ENCODE results near the gene STAT6. TPM values are rescaled to one million over a fixed set of nuclear protein-coding genes. Genes with fewer than 3 reads are reported as not detected.
A peak's percentile ranks its signal among the peaks of the same experiment; 100 is the strongest.

STAT6 gene
- total and polyA plus RNA-seq, 2 of the 8 experiments (the other 6 are each of a cell fraction or from before 2014, with no cell fraction given), result 32.9 to 38.7 TPM

DNA sequence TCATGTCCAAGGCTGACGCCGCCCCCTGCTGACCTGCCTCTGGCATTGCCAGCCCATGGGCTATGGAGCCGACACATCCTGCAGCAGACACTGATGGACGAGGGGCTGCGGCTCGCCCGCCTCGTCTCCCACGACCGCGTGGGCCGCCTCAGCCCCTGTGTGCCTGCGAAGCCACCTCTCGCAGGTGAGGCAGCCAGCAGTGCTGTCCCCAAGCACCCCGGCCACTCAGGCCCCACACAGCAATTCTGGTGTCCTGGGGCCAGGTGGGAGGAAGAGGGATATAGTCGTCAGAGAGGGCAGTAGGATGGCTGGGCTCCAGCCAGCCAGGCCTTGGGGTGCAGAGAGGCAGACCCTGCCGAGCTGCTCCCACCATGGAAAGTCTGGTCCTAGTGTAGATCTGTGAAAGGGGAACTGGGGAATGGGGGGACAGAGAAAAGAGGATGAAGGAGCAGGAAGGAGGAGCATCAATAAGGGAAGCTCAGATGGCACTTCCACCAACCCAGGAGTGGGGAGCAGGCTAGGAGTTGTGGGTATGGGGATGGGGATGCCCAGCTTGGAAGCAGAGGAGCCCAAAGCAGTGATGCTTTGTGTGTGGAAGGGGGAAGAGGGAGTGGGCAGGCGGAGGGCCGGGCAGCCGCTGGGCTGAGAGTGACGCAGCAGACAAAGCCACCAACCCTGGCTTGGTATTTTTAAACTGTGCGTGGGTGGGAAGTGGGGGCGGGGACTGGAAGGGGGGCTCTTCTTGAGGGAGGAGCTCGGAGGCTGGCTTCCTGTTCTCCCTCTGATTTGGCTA is 17.6 kb downstream of the STAT6 start:
- peak overlapping the region; percentile 32; the same call in 1 of the 2 replicates for H2BK20ac ChIP-seq (ENCODE audit: low read length)
- POLR2A ChIA-PET (ENCODE audit: partially characterized antibody), result interaction anchor here (0.6 to 16.5 kb wide), 15 partner anchors 14 to 366 kb away, joined by 3 to 352 read pairs (median 4); partner anchors contain the start of genes GLI1, LRP1, NEMP1 and SHMT2
- DNase-seq (ENCODE audit: low read depth in 1 of 2, low spot score in 2 of 2) (peak in 1 of 2 experiments; percentile 90), FAIRE-seq (no peak)
- H3K79me1 ChIP-seq (ENCODE audit: low read depth, low read length), result peaks cover 4% of the 10 kb centered on the region
- H3K9me3 ChIP-seq (ENCODE audit: insufficient read depth in 2 of 2, low read depth in 1 of 2, low read length in 1 of 2), result no peaks in the 10 kb centered on the region
- H3K23ac ChIP-seq (ENCODE audit: insufficient read length), result no peak overlapping the region
- H3K56ac ChIP-seq (replicated peaks; ENCODE audit: insufficient read length, low read depth, low read length), result peak overlapping the region; percentile 32
- H3K18ac ChIP-seq (ENCODE audit: extremely low read depth, low read length), result peak overlapping the region; percentile 32; the same call in 1 of the 2 replicates
- peak overlapping the region; percentile 98 for H3K4ac ChIP-seq (replicated peaks; ENCODE audit: insufficient read length, low read depth, low read length)
- CTCF ChIA-PET (ENCODE audit: partially characterized antibody), result interaction anchor here (0.7 to 14.0 kb wide), 25 partner anchors 10 to 184 kb away, joined by 3 to 325 read pairs (median 5); partner anchors contain the start of genes LRP1, NEMP1, STAT6 and TAC3
- H2BK12ac ChIP-seq (ENCODE audit: low read depth, low read length), result peak overlapping the region; percentile 71
- H3K27ac ChIP-seq (ENCODE audit: low read depth, low read length), result peak overlapping the region; percentile 48; the same call in 1 of the 2 replicates
- H3K23me2 ChIP-seq (ENCODE audit: low read depth, low read length), result peaks cover 7% of the 10 kb centered on the region; the same call in 1 of the 2 replicates
- H3K27me3 ChIP-seq (replicated peaks in 1 of 4; ENCODE audit: control insufficient read depth in 3 of 4, extremely low read depth in 1 of 4, insufficient read depth in 3 of 4, low read length in 3 of 4), result no peaks in the 10 kb centered on the region
- H4K20me1 ChIP-seq (replicated peaks in 1 of 2; ENCODE audit: control insufficient read depth in 1 of 2, insufficient read depth in 2 of 2, low read length in 2 of 2), result peaks cover 4 to 11% of the 10 kb centered on the region in 2 experiments
- peak overlapping the region; percentile 80 for H4K5ac ChIP-seq (ENCODE audit: insufficient read length, low read depth, low read length)
- H4K91ac ChIP-seq (replicated peaks; ENCODE audit: insufficient read length, low read length), result peak overlapping the region; percentile 52
- H3K14ac ChIP-seq (ENCODE audit: insufficient read length), result no peak overlapping the region
- H3K36me3 ChIP-seq (ENCODE audit: control insufficient read depth in 2 of 4, insufficient read depth in 4 of 4, low read length in 3 of 4), result peaks cover 9 to 32% (median 18%) of the 10 kb centered on the region in 4 experiments
- 73% methylated on average over 21 of the region's 24 CpGs; no CpG with 5 or more reads in 1 of the 2 experiments for WGBS, 2 experiments (ENCODE audit: extremely low coverage in 1 of 2, insufficient coverage in 1 of 2, insufficient read length in 1 of 2, insufficient replicate concordance in 2 of 2, low coverage in 1 of 2, low lambda C conversion rate in 2 of 2, missing lambda C conversion rate in 1 of 2)
- H2AK5ac ChIP-seq (ENCODE audit: low read depth, low read length), result 0 out of 2 replicates have a peak overlapping the region, but pooled peaks have one; percentile 5
- H3K4me3 ChIP-seq (ENCODE audit: extremely low read depth in 1 of 4, insufficient read depth in 2 of 4, low read depth in 3 of 4, low read length in 4 of 4), result 0 out of 8 replicates have a peak overlapping the region, but pooled peaks of 1 of the 4 experiments have one; percentile 25
- H3K4me2 ChIP-seq (ENCODE audit: insufficient read depth in 1 of 2, low read depth in 2 of 2, low read length in 2 of 2), result peak overlapping the region; percentile 32 to 64; a peak in 2 of 4 replicates
- peak overlapping the region; percentile 12; the same call in 1 of the 2 replicates for H2BK15ac ChIP-seq (ENCODE audit: low read length)
- peak overlapping the region; percentile 38 for H2BK120ac ChIP-seq (replicated peaks; ENCODE audit: low read depth, low read length)
- peaks cover 0 to 28% (median 20%) of the 10 kb centered on the region in 4 experiments; a peak in 6 of 7 replicates for H3K4me1 ChIP-seq (replicated peaks in 1 of 4; ENCODE audit: control insufficient read depth in 3 of 4, insufficient read depth in 4 of 4, low read length in 3 of 4)
- no peak overlapping the region for H2AFZ ChIP-seq (ENCODE audit: low read length)
- peak overlapping the region; percentile 92; the same call in 1 of the 2 replicates for H4K8ac ChIP-seq (ENCODE audit: extremely low read depth, insufficient read depth, low read length)
- H3K79me2 ChIP-seq (ENCODE audit: control insufficient read depth in 1 of 2, insufficient read depth in 2 of 2, low read length in 2 of 2), result peaks cover 0 to 18% of the 10 kb centered on the region in 2 experiments; a peak in 1 of 4 replicates
- H3K9ac ChIP-seq (replicated peaks in 1 of 4; ENCODE audit: extremely low read depth in 1 of 4, low read depth in 3 of 4, low read length in 3 of 4), result no peak overlapping the region
- H2BK5ac ChIP-seq (ENCODE audit: low read depth, low read length), result peak overlapping the region; percentile 47; the same call in 1 of the 2 replicates
- peak; percentile 55; the same call in 1 of the 2 replicates for TF ChIP-seq MAX (IDR thresholded peaks at IDR 0.05)
- TF ChIP-seq RAD21 (IDR thresholded peaks at IDR 0.05 in 1 of 2, conservative IDR thresholded peaks at IDR 0.05 in 1 of 2; ENCODE audit: low read depth in 2 of 2, low read length in 2 of 2), result peak; percentile 81 to 87
- no peak for TF ChIP-seq TEAD4 (IDR thresholded peaks at IDR 0.05; ENCODE audit: low read depth, low read length)
- TF ChIP-seq TAF1 (IDR thresholded peaks at IDR 0.05; ENCODE audit: low read depth, low read length), result peak; percentile 40; the same call in 1 of the 2 replicates
- TF ChIP-seq BACH1 (IDR thresholded peaks at IDR 0.05; ENCODE audit: low read length), result 0 out of 2 replicates have a peak, but pooled peaks have one; percentile 37
- no peak for TF ChIP-seq CBX5 (IDR thresholded peaks at IDR 0.05; ENCODE audit: low read depth, low read length)
- TF ChIP-seq RFX5 (IDR thresholded peaks at IDR 0.05; ENCODE audit: borderline replicate concordance, low read depth, low read length), result no peak
- peak; percentile 54 for TF ChIP-seq POLR2AphosphoS5 (IDR thresholded peaks at IDR 0.05; ENCODE audit: low read depth, low read length)
- TF ChIP-seq SRF (IDR thresholded peaks at IDR 0.05; ENCODE audit: low read depth, low read length), result no peak
- TF ChIP-seq EGR1 (IDR thresholded peaks at IDR 0.05; ENCODE audit: borderline replicate concordance, low read depth, low read length), result peak; percentile 98

Data from H1 (cell line).